Nucleus accumbens (tissue), 56 donors: ENCODE data around the gene CFAP45.
A peak's percentile ranks its signal among the peaks of the same experiment; 100 is the strongest.

ENCODE experiments used
- DNase-seq, 56 donors: peaks; one replicate each; lab custom pipeline; 2025; lab: John Stamatoyannopoulos, UW

The CFAP45 gene

GRCh38 chr1:159937054-159937750, 37.2 kb upstream of the CFAP45 start:
- no peak for DNase-seq

- peak in 38 of 56 donors; percentile 3 to 61 (median 24) for DNase-seq
Observed at GRCh38 chr1:159936273-159936904, 36.4 kb upstream of the CFAP45 start.

GRCh38 chr1:159935719-159936272, 35.8 kb upstream of the CFAP45 start:
- no peak for DNase-seq

- DNase-seq = no peak
Observed at GRCh38 chr1:159935305-159935704, 35.3 kb upstream of the CFAP45 start.

GRCh38 chr1:159934136-159935039, 34.4 kb upstream of the CFAP45 start:
- DNase-seq = no peak

- DNase-seq = no peak
Observed at GRCh38 chr1:159933347-159933746, 33.4 kb upstream of the CFAP45 start.

- no peak for DNase-seq
Observed at GRCh38 chr1:159932296-159933285, 32.6 kb upstream of the CFAP45 start.

GRCh38 chr1:159931795-159932173, 31.8 kb upstream of the CFAP45 start:
- no peak for DNase-seq

- no peak for DNase-seq
Observed at GRCh38 chr1:159931101-159931794, 31.3 kb upstream of the CFAP45 start.

- DNase-seq = no peak
Observed at GRCh38 chr1:159930634-159931033, 30.7 kb upstream of the CFAP45 start.

GRCh38 chr1:159930216-159930615, 30.3 kb upstream of the CFAP45 start:
- no peak for DNase-seq

- no peak for DNase-seq
Observed at GRCh38 chr1:159929155-159930051, 29.4 kb upstream of the CFAP45 start.

- DNase-seq = no peak
Observed at GRCh38 chr1:159928491-159929050, 28.6 kb upstream of the CFAP45 start.

GRCh38 chr1:159927849-159928431, 28.0 kb upstream of the CFAP45 start:
- no peak for DNase-seq

GRCh38 chr1:159927211-159927848, 27.4 kb upstream of the CFAP45 start:
- no peak for DNase-seq

GRCh38 chr1:159925719-159926078, 25.7 kb upstream of the CFAP45 start:
- no peak for DNase-seq
